Right lobe of liver (tissue), 6 donors: ENCODE measurements around the gene POC1B. TPM values are rescaled to one million over a fixed set of nuclear protein-coding genes. Genes with fewer than 3 reads are reported as not detected.

Experiments used
- ATAC-seq, 4 donors: fragments of 200-7000 bp; cut with Tn5 transposase; one replicate each; pipeline ENCODE4 v1.9.1; 2020; ENCODE audit warnings: mild to moderate bottlenecking in 4 of 4, moderate library complexity in 4 of 4
- DNase-seq, 3 donors: peaks; one replicate each; pipeline ENCODE4 v3.0.0-alpha.2; 2020
- H3K27ac ChIP-seq, 3 donors: fragments of 200-600 bp; one replicate each; pipeline ENCODE4 v1.8.0; 2022
- H3K27me3 ChIP-seq, 2 donors: fragments of 200-600 bp; one replicate each; pipeline ENCODE4 v1.8.0; 2022
- H3K36me3 ChIP-seq, 4 donors: fragments of 200-600 bp; sonication (generic) in 1 of 4; one replicate each; pipeline versions ENCODE4 v1.5.1 to v1.8.0; 2017 to 2022; ENCODE audit warnings: control low read depth in 1 of 4
- H3K4me1 ChIP-seq, 4 donors: fragments of 200-600 bp; sonication (generic) in 1 of 4; one replicate each; pipeline versions ENCODE4 v1.5.1 to v1.8.0; 2017 to 2022; ENCODE audit warnings: control low read depth in 1 of 4
- H3K4me3 ChIP-seq, 3 donors: fragments of 200-600 bp; one replicate each; pipeline ENCODE4 v1.8.0; 2022
- H3K9me3 ChIP-seq, 4 donors: fragments of 200-600 bp; sonication (generic) in 1 of 4; one replicate each; pipeline versions ENCODE4 v1.5.1 to v1.8.0; 2017 to 2022; ENCODE audit warnings: control low read depth in 1 of 4
- CTCF ChIP-seq, 4 donors: fragments of 200-600 bp in 3 of 4; fragments of 450-650 bp in 1 of 4; IDR thresholded peaks; one replicate each; pipeline versions ENCODE4 v1.5.1 to v1.8.0; 2016 to 2022; ENCODE audit warnings: antibody characterized with exemption in 4 of 4, mild to moderate bottlenecking in 2 of 4
- POLR2A ChIP-seq: fragments of 450-650 bp; IDR thresholded peaks from one replicate; pipeline ENCODE4 v1.6.1; 2017; ENCODE audit warnings: antibody characterized with exemption, mild to moderate bottlenecking
- WGBS: methylation state at CpG from one replicate; pipeline ENCODE4 v1.1.6; 2018; ENCODE audit warnings: low coverage, low lambda C conversion rate; ENCODE audit not compliant: insufficient coverage; ENCODE audit errors: missing lambda C conversion rate; 5-methylcytosine and 5-hydroxymethylcytosine counted together
- intact Hi-C, 2 donors: fragments of 100-400 bp; cut with DNase I; formaldehyde crosslinking; loops; one replicate each; pipeline versions ENCODE4 v1.11.2 to v1.14.1; 2022
- total RNA-seq, 6 experiments: library from RNA; depleted of rRNA in 2 of 6; stranded (reverse); fragments of >200 nt in 2 of 6; fragmentation: NEBNext Ultra II Directional in 3 of 6; extraction: Animal tissue kit (Norgen Biotek cat#: 25700) in 3 of 6; gene quantifications; one replicate each; pipeline versions ENCODE4 v1.1.0 to v1.2.4, GENCODE V29; 2016 to 2023
- donor health status: DM: no; HTN: yes; CAD: no.
- donor health status: DM: no; HTN: no; CAD: no.
- donor health status: DM: no; HTN: no; CAD: no.
- donor health status: DM: no; HTN: yes; CAD: no.
- donor health status: DM: no; HTN: yes; CAD: no.

POC1B gene
- total RNA-seq, 6 experiments from 2014 or later, result 5.3 to 14.5 (median 6.9) TPM

DNA sequence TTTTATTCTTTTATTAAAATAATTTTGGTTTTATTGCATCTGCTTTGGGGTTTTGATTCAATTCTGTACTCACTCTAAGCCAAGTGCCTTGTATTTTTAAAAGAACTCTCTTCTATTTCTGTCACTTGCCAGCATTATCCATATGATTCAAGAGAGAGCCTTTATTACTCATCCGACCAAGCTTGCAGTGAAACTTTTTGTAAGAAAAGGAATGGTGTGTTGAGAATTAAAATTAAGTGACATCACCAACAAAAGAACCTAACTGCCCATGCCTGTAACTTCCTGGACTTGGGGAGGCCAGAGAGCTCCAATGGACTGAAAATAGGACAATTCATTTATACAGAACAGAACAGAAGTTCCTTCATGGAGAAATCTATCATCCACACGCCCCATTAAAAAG lies 53.3 kb downstream of the POC1B start:
- peaks cover 0 to 11% (median 4%) of the 10 kb centered on the region in 4 donors for H3K4me1 ChIP-seq
- intact Hi-C loops, result loop anchor here in 1 of 2 donors (10.0 kb wide), 1 partner anchor 52 kb away; the partner anchor contains the start of genes GALNT4 and POC1B
- no peaks in the 10 kb centered on the region for H3K9me3 ChIP-seq
- ATAC-seq (no peak), DNase-seq (no peak)
- no peak overlapping the region for H3K4me3 ChIP-seq
- TF ChIP-seq POLR2A (no peak), CTCF (IDR thresholded peaks at IDR 0.05) (no peak)
- H3K27me3 ChIP-seq, result no peaks in the 10 kb centered on the region
- 66% methylated on average over 2 of the region's 2 CpGs for WGBS
- H3K36me3 ChIP-seq, result no peaks in the 10 kb centered on the region
- no peak overlapping the region for H3K27ac ChIP-seq

GRCh38 chr12:89470741-89471509 lies 54.9 kb downstream of the POC1B start:
- ATAC-seq, result peak; percentile 91 to 97 (median 94)
- H3K4me3 ChIP-seq, result no peak overlapping the region
- H3K27me3 ChIP-seq, result no peaks in the 10 kb centered on the region
- H3K36me3 ChIP-seq, result no peaks in the 10 kb centered on the region
- TF ChIP-seq CTCF (IDR thresholded peaks at IDR 0.05) (peak; percentile 71 to 77 (median 76)), POLR2A (no peak)
- no peak overlapping the region for H3K27ac ChIP-seq
- WGBS, result 65% methylated on average over 3 of the region's 3 CpGs
- no peaks in the 10 kb centered on the region for H3K9me3 ChIP-seq
- H3K4me1 ChIP-seq, result no peaks in the 10 kb centered on the region
- no peak for DNase-seq
- intact Hi-C loops, result loop anchor here in 1 of 2 donors (10.0 kb wide), 1 partner anchor 54 kb away; the partner anchor contains the start of genes GALNT4 and POC1B

- no peak for TF ChIP-seq POLR2A
- TF ChIP-seq CTCF (IDR thresholded peaks at IDR 0.05), result no peak
- H3K4me3 ChIP-seq, result no peak overlapping the region
- intact Hi-C loops, result loop anchor here in 1 of 2 donors (10.0 kb wide), 1 partner anchor 425 kb away; no protein-coding TSS in a partner anchor
- no peak for ATAC-seq
- no peaks in the 10 kb centered on the region for H3K9me3 ChIP-seq
- H3K4me1 ChIP-seq, result no peaks in the 10 kb centered on the region
- H3K36me3 ChIP-seq, result no peaks in the 10 kb centered on the region
- H3K27me3 ChIP-seq, result no peaks in the 10 kb centered on the region
- 65% methylated on average over 3 of the region's 3 CpGs for WGBS
- peak overlapping the region in 1 of 3 donors; percentile 5 for H3K27ac ChIP-seq
- DNase-seq, result no peak
Measured at GRCh38 chr12:89469361-89469760, 56.5 kb downstream of the POC1B start.

GRCh38 chr12:89468648-89469326 lies 57.1 kb downstream of the POC1B start:
- no peaks in the 10 kb centered on the region for H3K36me3 ChIP-seq
- DNase-seq, result no peak
- WGBS, result 36% methylated on average over 4 of the region's 4 CpGs
- no peaks in the 10 kb centered on the region for H3K9me3 ChIP-seq
- H3K27ac ChIP-seq, result peak overlapping the region in 1 of 3 donors; percentile 5
- H3K27me3 ChIP-seq, result no peaks in the 10 kb centered on the region
- H3K4me1 ChIP-seq, result no peaks in the 10 kb centered on the region
- TF ChIP-seq POLR2A, result no peak
- no peak for TF ChIP-seq CTCF (IDR thresholded peaks at IDR 0.05)
- intact Hi-C loops, result loop anchor here in 1 of 2 donors (10.0 kb wide), 1 partner anchor 424 kb away; no protein-coding TSS in a partner anchor
- no peak overlapping the region for H3K4me3 ChIP-seq
- peak in 3 of 4 donors; percentile 20 to 45 (median 25) for ATAC-seq
